ENCODE data around the gene DSEL. TPM values are rescaled to one million over a fixed set of nuclear protein-coding genes. Genes with fewer than 3 reads are reported as not detected.

DSEL gene
- total RNA-seq, 1 donor from 2014 or later: 12.2 TPM

- no peak overlapping the region for H3K27ac Mint-ChIP-seq (ENCODE audit: unreplicated experiment)
- no peaks in the 10 kb centered on the region for H3K9me3 Mint-ChIP-seq (ENCODE audit: unreplicated experiment)
- no peak for DNase-seq
- no peak overlapping the region for H3K4me3 Mint-ChIP-seq (ENCODE audit: unreplicated experiment)
- no peaks in the 10 kb centered on the region for H3K27me3 Mint-ChIP-seq (ENCODE audit: unreplicated experiment)
- no peaks in the 10 kb centered on the region for H3K36me3 Mint-ChIP-seq (ENCODE audit: unreplicated experiment)
- H3K4me1 Mint-ChIP-seq (ENCODE audit: low read depth, unreplicated experiment): no peaks in the 10 kb centered on the region
- TF ChIP-seq CTCF (IDR thresholded peaks at IDR 0.05; ENCODE audit: partially characterized antibody, unreplicated experiment): no peak
Measured at GRCh38 chr18:67545681-67546080, 29.2 kb upstream of the DSEL start.

GRCh38 chr18:67540559-67540958, 24.0 kb upstream of the DSEL start:
- Mint-ChIP-seq H3K9me3 (ENCODE audit: unreplicated experiment) (no peaks in the 10 kb centered on the region), H3K36me3 (ENCODE audit: unreplicated experiment) (no peaks in the 10 kb centered on the region), H3K27ac (ENCODE audit: unreplicated experiment) (no peak overlapping the region), H3K4me1 (ENCODE audit: low read depth, unreplicated experiment) (no peaks in the 10 kb centered on the region), H3K27me3 (ENCODE audit: unreplicated experiment) (no peaks in the 10 kb centered on the region), H3K4me3 (ENCODE audit: unreplicated experiment) (no peak overlapping the region)
- TF ChIP-seq CTCF (IDR thresholded peaks at IDR 0.05; ENCODE audit: partially characterized antibody, unreplicated experiment): no peak
- no peak for DNase-seq

- H3K27ac Mint-ChIP-seq (ENCODE audit: unreplicated experiment): no peak overlapping the region
- no peaks in the 10 kb centered on the region for H3K4me1 Mint-ChIP-seq (ENCODE audit: low read depth, unreplicated experiment)
- no peaks in the 10 kb centered on the region for H3K9me3 Mint-ChIP-seq (ENCODE audit: unreplicated experiment)
- DNase-seq: no peak
- no peaks in the 10 kb centered on the region for H3K36me3 Mint-ChIP-seq (ENCODE audit: unreplicated experiment)
- no peak for TF ChIP-seq CTCF (IDR thresholded peaks at IDR 0.05; ENCODE audit: partially characterized antibody, unreplicated experiment)
- H3K4me3 Mint-ChIP-seq (ENCODE audit: unreplicated experiment): no peak overlapping the region
- peaks cover 3% of the 10 kb centered on the region for H3K27me3 Mint-ChIP-seq (ENCODE audit: unreplicated experiment)
Measured at GRCh38 chr18:67531929-67532328, 15.4 kb upstream of the DSEL start.

- H3K27ac Mint-ChIP-seq (ENCODE audit: unreplicated experiment): no peak overlapping the region
- no peaks in the 10 kb centered on the region for H3K9me3 Mint-ChIP-seq (ENCODE audit: unreplicated experiment)
- DNase-seq: no peak
- no peaks in the 10 kb centered on the region for H3K27me3 Mint-ChIP-seq (ENCODE audit: unreplicated experiment)
- no peak for TF ChIP-seq CTCF (IDR thresholded peaks at IDR 0.05; ENCODE audit: partially characterized antibody, unreplicated experiment)
- no peaks in the 10 kb centered on the region for H3K4me1 Mint-ChIP-seq (ENCODE audit: low read depth, unreplicated experiment)
- no peak overlapping the region for H3K4me3 Mint-ChIP-seq (ENCODE audit: unreplicated experiment)
- H3K36me3 Mint-ChIP-seq (ENCODE audit: unreplicated experiment): no peaks in the 10 kb centered on the region
Measured at GRCh38 chr18:67525328-67526099, 9.0 kb upstream of the DSEL start.

- Mint-ChIP-seq H3K27ac (ENCODE audit: unreplicated experiment) (no peak overlapping the region), H3K9me3 (ENCODE audit: unreplicated experiment) (peaks cover 1% of the 10 kb centered on the region), H3K27me3 (ENCODE audit: unreplicated experiment) (peaks cover 5% of the 10 kb centered on the region), H3K36me3 (ENCODE audit: unreplicated experiment) (no peaks in the 10 kb centered on the region), H3K4me3 (ENCODE audit: unreplicated experiment) (no peak overlapping the region), H3K4me1 (ENCODE audit: low read depth, unreplicated experiment) (peaks cover 4% of the 10 kb centered on the region)
- no peak for TF ChIP-seq CTCF (IDR thresholded peaks at IDR 0.05; ENCODE audit: partially characterized antibody, unreplicated experiment)
- no peak for DNase-seq
Measured at GRCh38 chr18:67520351-67520921, 3.9 kb upstream of the DSEL start.

All from glutamatergic neuron (in vitro differentiated cells).